HL-60 (cell line): ENCODE data around the gene ARL6IP1.

Source experiments
- DNase-seq, 2 experiments: peaks; one replicate each; pipeline ENCODE4 v3.0.0-alpha.2; 2010 to 2020; ENCODE audit warnings: low read depth in 1 of 2, low spot score in 1 of 2
- H3K27ac ChIP-seq: fragments of 250-450 bp; sonication (Bioruptor Pico); replicated peaks from 2 replicates; pipeline ENCODE4 v1.5.1; 2020; ENCODE audit warnings: mild to moderate bottlenecking, moderate library complexity
- H3K27me3 ChIP-seq: fragments of 250-450 bp; sonication (Bioruptor Pico); 2 replicates; pipeline ENCODE4 v1.5.1; 2021; ENCODE audit warnings: mild to moderate bottlenecking, moderate library complexity; ENCODE audit not compliant: insufficient read depth, poor library complexity, severe bottlenecking
- H3K4me3 ChIP-seq: replicated peaks from 2 replicates; pipeline ENCODE4 v1.5.1; 2011; ENCODE audit warnings: mild to moderate bottlenecking, control low read depth, low read length; ENCODE audit not compliant: insufficient read depth
- CTCF ChIP-seq: IDR thresholded peaks from one replicate; pipeline ENCODE4 v1.5.1; 2011; ENCODE audit warnings: low read length, control low read depth, inconsistent platforms; ENCODE audit not compliant: insufficient read depth
- GABPA ChIP-seq: IDR thresholded peaks from 2 replicates; pipeline ENCODE4 v1.6.1; 2012; ENCODE audit warnings: low read depth
- POLR2AphosphoS5 ChIP-seq: IDR thresholded peaks from 2 replicates; pipeline ENCODE4 v1.6.1; 2012; ENCODE audit warnings: low read depth
- REST ChIP-seq: IDR thresholded peaks from 2 replicates; pipeline ENCODE4 v1.6.1; 2012; ENCODE audit warnings: low read depth; ENCODE audit not compliant: insufficient replicate concordance
- SPI1 ChIP-seq: IDR thresholded peaks from 2 replicates; pipeline ENCODE4 v1.6.1; 2012; ENCODE audit warnings: low read depth, mild to moderate bottlenecking, borderline replicate concordance

ARL6IP1 gene

GRCh38 chr16:18829251-18829650 is 27.9 kb upstream of the ARL6IP1 start:
- Histone ChIP-seq H3K27me3 (no peaks in the 10 kb centered on the region), H3K4me3 (no peak overlapping the region), H3K27ac (0 out of 2 replicates have a peak overlapping the region, but pooled peaks have one; percentile 9)
- no peak for TF ChIP-seq GABPA
- peak; percentile 62 to 73 for DNase-seq

- Histone ChIP-seq H3K27ac (no peak overlapping the region), H3K4me3 (no peak overlapping the region), H3K27me3 (no peaks in the 10 kb centered on the region)
- no peak for DNase-seq
- TF ChIP-seq REST (no peak), GABPA (no peak), SPI1 (no peak), CTCF (no peak), POLR2AphosphoS5 (no peak)
Observed at GRCh38 chr16:18827890-18828289, 26.5 kb upstream of the ARL6IP1 start.

- Histone ChIP-seq H3K4me3 (no peak overlapping the region), H3K27ac (no peak overlapping the region), H3K27me3 (no peaks in the 10 kb centered on the region)
- no peak for TF ChIP-seq SPI1
- TF ChIP-seq CTCF, result no peak
- no peak for TF ChIP-seq REST
- TF ChIP-seq POLR2AphosphoS5, result no peak
- TF ChIP-seq GABPA, result no peak
- DNase-seq, result no peak
Observed at GRCh38 chr16:18816286-18816685, 14.9 kb upstream of the ARL6IP1 start.

- Histone ChIP-seq H3K27ac (no peak overlapping the region), H3K4me3 (no peak overlapping the region), H3K27me3 (no peaks in the 10 kb centered on the region)
- TF ChIP-seq CTCF (no peak), REST (no peak), SPI1 (no peak), POLR2AphosphoS5 (no peak), GABPA (no peak)
- DNase-seq, result no peak
Observed at GRCh38 chr16:18811925-18812324, 10.6 kb upstream of the ARL6IP1 start.
